ENCODE data around the gene EPOP.
"Not testable (repeated sequence)": the region's sequence is repeated elsewhere in the genome, so short reads cannot be mapped to it uniquely, and the experiment has no call there.

The EPOP gene

DNA sequence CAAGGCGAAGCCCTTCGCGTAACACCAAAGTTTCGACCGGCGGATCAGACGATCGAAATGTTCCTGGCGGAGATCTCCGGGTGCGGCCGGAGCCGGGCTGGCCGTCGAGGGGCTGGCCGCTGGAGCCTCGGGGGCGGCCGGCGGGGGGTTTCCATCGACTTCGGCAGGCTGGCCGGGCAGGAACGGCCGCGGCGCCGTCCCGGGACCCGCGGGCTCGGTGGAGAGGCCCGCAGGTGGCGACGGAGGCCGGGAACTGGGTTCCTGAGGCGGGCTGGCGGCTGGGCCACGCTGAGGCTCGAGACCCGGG lies 1.1 kb downstream of the EPOP start:
- DNase-seq, result peak; percentile 48

DNA sequence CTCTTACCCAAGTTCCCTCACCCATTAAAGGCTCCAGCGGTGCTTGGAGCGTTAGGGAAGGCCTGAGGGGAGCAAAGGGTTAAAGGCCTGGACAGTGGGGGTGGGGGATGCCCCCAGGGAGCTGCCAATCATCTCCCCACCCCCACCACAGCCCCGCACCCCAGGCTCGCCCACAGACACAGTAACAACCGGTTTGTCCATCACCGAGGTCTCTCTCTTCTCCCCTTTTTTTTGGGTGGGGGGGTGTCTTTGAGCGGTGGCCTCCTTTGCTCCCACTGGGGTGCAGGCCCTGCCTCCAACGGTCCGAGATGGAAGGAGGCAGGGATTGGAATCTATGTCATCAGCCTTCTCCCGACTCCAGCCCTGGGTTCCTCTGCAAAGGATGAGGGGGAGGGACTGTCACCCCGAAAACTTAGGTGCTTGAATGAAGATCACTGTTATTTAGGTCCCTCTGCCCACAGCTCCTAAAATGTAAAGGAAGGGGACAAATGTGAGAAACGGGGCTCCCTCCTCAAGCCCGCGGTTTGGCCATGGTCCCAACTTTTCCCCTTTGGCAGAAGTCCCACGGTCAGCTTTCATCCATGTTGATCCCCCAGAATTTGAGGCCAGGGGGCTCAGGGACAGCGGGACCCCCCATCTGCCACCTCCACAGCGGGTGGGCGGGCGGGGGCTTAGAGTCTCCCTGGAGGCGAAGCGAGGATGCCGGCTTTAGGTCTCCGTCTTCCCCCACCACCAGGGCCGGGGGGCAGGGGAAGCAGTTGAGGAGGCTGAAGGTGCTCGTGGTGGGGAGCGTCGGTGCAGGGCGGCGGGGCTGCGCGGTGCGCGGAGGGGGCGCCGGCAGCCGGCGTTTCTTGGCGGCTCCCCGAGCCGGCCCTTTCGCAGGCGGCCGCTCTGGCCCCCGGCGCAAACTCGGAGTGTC lies 1.7 kb downstream of the EPOP start:
- peak; percentile 40 for DNase-seq

GRCh38 chr17:38671939-38672720 lies 2.6 kb downstream of the EPOP start:
- DNase-seq, result no peak

DNA sequence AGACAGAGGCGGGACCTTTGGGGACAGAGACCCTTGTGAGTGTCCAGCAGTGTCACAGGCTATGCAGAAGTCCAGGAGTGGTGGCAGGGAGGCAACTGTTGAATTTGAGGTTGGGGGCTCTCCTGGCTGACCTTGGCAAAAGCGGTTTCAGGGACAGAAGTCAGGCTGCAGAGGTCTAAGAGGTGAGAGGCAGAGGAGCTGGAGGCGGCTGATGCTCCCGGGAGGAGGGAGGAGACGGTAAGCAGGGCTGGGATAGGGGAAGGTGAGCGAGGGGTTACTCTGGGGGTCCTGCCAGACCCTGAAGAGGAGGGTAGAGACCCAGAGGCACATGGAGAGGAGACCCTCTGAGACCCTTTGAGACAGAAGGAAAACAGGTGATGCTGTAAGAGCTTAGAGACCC lies 5.2 kb downstream of the EPOP start:
- no peak for DNase-seq

DNA sequence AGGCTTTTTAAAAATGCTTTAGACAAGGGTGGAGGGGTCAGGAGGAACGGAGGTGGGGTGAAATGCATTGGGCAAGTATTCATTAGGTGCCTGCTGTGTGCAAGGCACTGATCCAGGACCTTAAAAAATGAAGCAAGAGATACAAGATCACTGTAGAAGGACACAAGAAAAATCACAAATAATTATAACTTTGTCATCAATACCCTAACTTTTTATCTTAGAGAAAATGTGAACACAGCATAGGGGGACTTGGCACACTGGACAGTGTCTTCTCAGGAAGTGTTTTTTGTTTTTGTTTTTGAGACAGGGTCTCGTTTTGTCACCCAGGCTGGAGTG lies 7.0 kb downstream of the EPOP start:
- no peak for DNase-seq

DNA sequence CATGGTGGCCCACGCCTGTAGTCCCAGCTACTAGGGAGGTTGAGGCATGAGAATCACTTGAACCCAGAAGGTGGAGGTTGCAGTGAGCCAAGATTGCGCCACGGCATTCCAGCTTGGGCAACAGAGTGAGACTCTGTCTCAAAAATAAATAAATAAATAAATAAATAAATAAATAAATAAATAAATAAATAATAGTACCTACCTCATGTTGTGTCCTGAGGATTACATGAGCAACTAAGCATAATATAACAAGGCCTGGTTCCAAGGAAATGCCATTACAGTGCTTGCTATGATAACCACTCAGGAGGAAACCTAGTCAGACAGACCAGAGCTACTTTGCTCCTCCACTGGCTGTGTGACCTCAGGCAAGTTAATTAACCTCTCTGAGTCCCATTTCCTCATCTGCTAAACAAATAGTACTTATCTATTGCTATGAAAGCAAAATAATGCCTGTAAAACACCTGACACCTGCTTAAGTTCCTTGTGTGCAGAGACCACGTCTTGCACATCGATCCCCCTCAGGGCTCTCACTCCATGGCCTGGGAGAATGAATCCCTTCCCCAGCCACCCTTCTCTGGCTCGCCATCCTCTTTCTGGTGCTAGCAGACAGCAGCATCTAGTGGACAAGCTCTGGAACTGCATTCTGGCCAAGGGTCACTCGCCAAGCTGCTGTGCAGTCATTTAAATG lies 7.5 kb downstream of the EPOP start:
- DNase-seq, result peak; percentile 77

DNA sequence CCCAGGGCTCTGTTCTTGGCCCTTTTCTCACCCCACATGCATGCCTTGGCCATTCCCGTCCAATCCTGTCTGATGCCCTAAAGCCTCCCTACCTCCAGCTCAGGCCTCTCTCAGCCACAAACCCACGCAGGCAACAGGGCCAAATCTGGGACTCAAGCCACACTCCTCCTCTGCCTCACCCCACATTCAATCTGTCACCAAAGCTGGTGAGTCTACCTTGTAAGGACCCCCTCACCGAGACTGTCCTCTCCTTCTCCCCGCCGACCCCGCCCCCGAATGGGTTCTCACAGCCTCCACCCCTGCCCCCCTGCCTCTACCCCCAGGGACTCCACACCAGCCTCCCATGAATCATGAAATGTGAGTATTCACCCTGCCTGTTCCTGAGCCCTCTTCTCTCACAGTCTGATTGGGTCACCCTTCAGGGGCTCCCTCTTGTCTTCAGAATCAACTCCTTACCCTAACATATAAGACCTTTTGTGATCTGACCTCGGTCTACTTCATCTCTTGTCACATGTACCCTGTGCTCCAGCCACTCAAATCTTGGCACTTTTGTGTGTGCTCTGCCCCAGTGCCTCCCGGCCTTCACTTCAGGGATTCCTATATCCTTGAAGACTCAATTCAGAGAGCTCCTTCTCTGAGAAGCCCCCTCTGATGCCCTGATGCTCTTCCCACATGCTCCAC lies 10.7 kb downstream of the EPOP start:
- no peak for DNase-seq

GRCh38 chr17:38663125-38663751 lies 11.5 kb downstream of the EPOP start:
- DNase-seq, result peak; percentile 52

DNA sequence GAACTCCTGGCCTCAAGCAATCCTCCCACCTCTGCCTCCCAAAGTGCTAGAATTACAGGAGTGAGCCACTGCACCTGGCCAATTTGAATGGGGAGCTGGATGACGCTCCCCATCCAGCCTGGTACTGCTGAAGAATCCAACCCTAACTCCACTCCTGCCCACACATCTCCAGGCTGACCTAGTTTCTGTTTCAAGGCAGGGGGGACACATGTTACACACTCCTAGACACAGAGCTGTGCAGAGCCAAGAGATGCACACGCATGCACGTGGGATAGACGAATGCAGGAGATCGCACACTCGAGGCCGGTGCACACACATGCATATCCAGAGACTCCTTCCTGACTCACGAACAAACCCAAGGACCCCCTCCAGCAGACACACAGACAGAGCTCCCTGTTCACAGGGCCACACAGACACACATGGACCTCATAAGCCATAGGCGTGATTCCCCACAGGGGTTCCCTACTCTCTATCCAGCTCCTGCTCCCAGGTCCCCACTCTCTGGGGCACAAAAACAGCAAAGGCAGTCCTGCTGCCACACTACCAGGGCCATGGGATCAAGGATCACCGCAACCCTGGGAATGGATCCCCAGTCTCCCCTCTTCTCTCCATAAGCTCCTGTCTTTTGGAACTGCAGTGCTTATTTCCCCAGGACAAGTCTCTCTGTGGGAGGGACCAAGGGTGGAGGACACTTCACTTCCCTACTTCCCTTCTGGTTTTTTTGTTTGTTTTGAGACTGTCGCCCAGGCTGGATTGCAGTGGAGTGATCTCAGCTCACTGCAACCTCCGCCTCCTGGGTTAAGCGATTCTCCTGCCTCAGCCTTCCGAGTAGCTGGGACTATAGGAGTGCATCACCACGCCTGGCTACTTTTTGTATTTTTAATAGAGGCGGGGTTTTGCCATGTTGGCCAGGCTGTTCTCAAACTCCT lies 14.4 kb downstream of the EPOP start:
- no peak for DNase-seq

- DNase-seq, result no peak
These were observed 15.3 kb downstream of the EPOP start for GRCh38 chr17:38659415-38659814.

- DNase-seq, result no peak
These were observed 15.9 kb downstream of the EPOP start for GRCh38 chr17:38658741-38659345.

GRCh38 chr17:38657824-38658740 lies 16.7 kb downstream of the EPOP start:
- no peak for DNase-seq

DNA sequence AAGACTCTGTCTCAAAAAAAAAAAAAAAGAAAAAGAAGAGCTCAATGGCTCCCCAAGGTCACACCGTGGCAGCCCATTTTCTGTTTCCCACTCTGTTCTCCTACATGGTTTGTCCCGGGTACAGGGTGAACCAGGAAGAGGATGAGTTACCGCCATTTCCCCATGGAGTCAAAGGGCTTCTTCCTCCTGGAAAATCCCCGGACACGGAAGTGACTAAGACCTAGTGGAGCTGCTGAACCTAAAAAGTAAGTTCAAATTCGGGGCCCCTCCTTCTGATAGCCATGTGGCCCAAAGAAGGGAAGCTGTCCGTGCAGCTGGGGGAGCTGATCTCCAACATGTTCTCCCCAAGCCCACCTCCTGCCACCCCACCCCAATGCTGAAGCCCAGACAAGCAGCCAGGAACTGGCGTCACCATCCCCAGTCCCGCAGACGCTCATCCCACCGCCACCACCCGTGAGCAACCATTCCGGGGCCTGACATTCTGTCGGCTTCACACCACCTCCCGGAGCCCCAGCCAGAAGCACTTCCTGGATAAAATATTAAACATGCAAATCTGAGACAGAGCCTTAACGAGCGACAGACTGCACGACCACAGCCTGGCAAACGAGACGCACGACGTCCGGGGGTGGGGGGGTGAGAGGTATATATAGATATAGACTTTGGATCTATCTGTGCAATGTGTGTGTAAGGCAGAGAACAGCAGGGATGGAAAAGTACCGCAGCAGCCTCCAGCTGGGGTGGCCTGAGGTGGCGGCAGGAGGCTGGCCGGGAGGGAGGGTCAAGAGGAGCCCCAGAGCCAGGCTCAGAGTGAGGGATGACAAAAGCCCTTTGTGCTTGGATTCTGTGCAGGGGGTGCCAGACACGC lies 17.6 kb downstream of the EPOP start:
- DNase-seq, result no peak

DNA sequence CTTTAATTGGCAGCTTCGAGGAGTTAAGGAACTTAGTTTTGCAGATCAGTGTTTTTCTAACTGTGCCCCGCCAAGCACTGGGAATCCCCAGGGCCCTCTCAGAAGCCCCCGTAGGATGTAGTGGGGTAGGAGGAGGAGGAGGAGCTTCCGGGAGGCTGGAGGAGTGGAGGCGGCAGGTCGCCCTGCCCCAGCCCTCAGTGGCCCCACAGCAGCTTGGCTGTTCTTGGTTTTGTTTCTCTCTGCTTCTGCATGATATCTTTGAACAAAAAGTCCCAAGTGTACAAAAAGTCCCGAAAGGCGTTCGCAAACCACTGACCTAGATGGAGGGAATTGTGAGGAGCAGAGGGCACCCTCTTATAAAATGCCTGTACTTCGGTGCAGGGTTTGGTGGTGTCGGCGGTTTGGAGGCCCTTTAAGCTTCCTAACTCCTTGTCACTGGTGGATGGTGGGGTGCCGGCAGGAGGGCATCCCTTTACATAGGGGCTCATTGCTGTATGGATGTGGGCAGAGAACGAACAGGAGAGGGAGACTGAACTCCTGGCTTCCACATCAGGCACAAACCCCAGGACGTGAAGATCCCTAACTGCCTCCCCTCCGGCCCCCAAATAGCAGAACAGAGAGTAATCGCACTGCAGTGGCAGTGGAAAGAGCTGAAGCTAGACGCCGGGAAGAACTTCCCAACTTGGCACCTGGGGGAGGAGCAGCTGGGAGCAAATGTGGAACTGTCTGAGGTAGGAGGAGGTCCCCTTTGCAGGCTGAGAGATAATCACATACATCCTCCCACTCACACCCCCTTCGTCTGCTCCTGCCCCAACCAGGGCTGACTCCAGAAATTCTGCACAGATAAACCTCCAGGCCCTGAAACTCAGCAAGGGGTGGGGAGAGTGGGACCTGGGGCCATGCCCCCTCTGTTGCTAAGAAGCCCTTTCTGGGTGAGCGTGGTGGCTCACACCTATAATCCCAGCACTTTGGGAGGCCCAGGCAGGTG lies 20.1 kb downstream of the EPOP start:
- DNase-seq, result no peak

DNA sequence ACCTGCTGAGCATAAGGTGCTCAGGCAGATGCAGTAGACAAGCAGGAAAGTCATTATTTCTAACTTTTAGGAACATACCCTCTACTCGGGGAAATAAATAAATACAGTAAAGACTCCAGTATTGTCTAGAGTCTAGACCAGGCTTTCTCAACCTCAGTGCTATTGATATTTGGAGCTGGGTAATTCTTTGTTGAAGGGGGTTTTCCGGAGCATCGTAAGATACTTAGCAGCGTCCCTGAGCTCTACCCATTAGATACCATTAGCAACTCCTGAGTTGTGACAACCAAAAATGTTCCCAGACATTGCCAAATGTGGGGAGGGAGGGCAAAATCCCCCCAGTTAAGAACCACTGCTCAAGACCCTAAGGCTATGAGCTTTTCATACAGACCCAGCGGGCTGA lies 21.1 kb downstream of the EPOP start:
- no peak for DNase-seq

DNA sequence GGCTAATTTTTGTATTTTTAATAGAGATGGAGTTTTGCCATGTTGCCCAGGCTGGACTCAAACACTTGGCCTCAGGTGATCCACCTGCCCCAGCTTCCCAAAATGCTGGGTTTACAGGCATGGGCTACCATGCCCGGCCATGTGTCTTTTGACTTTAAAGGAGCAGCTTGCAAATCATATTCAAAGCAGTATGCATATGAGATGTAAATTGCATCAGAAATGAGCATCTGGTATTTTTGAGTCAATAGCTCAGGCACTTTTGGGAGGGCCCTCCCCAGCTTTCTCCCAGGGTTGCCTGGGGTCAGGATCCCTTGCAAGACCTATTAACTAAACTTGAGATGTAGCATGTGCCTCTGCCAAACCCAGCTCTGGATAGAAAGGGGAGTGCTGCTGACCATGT lies 21.5 kb downstream of the EPOP start:
- DNase-seq, result no peak

GRCh38 chr17:38650653-38651173 lies 24.0 kb downstream of the EPOP start:
- DNase-seq, result not testable (repeated sequence)

Measured in femur (tissue), 1 donor.